ENCODE measurements around the gene CD300H.

- no peak for TF ChIP-seq POLR2A (IDR thresholded peaks at IDR 0.05)
- no peak for TF ChIP-seq CTCF (IDR thresholded peaks at IDR 0.05)
These were observed 38.1 kb downstream of the CD300H start for GRCh38 chr17:74529243-74529642.
